ENCODE results near the gene GABRR1.

GABRR1 gene

DNA sequence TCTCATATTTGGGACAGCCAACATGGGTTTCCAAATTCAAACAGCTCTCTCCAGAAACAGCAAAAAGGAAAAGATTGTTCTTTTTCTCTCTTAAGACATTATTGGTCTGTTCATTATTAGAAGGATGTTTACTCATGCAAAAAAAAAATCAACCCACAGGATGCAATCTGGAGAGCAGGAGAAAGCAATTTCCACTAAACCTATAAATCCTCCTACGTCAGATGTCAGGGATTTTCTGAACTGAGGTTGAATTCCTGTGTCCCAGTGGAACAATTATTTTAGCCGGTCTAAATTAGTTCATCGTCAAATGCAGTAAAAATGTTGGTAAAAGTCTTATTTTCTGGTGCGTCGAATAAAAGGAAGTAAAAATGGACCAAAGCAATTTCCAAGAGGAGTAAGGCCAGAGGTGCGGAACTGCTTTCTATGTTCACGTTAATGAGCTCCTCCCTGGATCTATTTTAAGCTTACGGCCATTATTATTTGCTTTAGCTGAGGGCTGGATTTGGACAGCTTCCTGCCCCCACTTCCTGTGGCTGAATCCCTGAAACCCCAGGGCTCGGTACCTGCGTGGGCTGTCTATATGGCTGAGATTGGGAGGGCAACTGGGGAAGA, at the start of gene GABRR1:
TSS of gene GABRR1 (minus strand) at position 60 of the 612 bp plus-strand sequence. CDS start at position 24, 36 bp downstream.
- no peak within 1 kb of the TSS for H3K4me3 ChIP-seq (ENCODE audit: low read depth, low read length)
- no peak for TF ChIP-seq CTCF (IDR thresholded peaks at IDR 0.05; ENCODE audit: borderline replicate concordance, insufficient read depth, low read depth, low read length)

- TF ChIP-seq CTCF (IDR thresholded peaks at IDR 0.05; ENCODE audit: borderline replicate concordance, insufficient read depth, low read depth, low read length), result no peak
- no peak overlapping the region for H3K4me3 ChIP-seq (ENCODE audit: low read depth, low read length)
These were observed 47.1 kb upstream of the GABRR1 start for GRCh38 chr6:89264296-89264695.

GRCh38 chr6:89260832-89261231, 43.7 kb upstream of the GABRR1 start:
- no peak overlapping the region for H3K4me3 ChIP-seq (ENCODE audit: low read depth, low read length)
- no peak for TF ChIP-seq CTCF (IDR thresholded peaks at IDR 0.05; ENCODE audit: borderline replicate concordance, insufficient read depth, low read depth, low read length)

- H3K4me3 ChIP-seq (ENCODE audit: low read depth, low read length), result no peak overlapping the region
- no peak for TF ChIP-seq CTCF (IDR thresholded peaks at IDR 0.05; ENCODE audit: borderline replicate concordance, insufficient read depth, low read depth, low read length)
These were observed 43.2 kb upstream of the GABRR1 start for GRCh38 chr6:89260310-89260709.

GRCh38 chr6:89258912-89259311, 41.8 kb upstream of the GABRR1 start:
- no peak overlapping the region for H3K4me3 ChIP-seq (ENCODE audit: low read depth, low read length)
- no peak for TF ChIP-seq CTCF (IDR thresholded peaks at IDR 0.05; ENCODE audit: borderline replicate concordance, insufficient read depth, low read depth, low read length)

DNA sequence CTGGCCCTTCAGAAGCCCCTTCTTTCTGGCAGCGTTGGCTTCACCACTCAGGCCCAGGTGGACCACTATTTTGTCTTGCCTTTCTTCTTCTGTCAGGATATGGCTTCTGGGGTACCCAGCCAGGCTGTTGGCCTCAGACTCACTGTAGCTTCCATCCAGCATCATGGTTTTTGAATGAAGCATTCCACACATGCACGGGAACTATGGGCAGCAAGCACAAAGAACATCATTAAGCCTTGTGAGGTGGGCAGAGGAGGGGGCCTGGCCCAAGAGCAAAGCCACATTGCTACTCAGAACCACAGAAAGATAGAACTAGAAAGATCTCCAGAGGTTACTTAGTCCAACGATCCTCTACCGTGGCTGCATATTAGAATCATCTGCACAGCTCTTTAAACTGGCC, 40.6 kb upstream of the GABRR1 start:
- no peak for TF ChIP-seq CTCF (IDR thresholded peaks at IDR 0.05; ENCODE audit: borderline replicate concordance, insufficient read depth, low read depth, low read length)
- H3K4me3 ChIP-seq (ENCODE audit: low read depth, low read length), result no peak overlapping the region

- TF ChIP-seq CTCF (IDR thresholded peaks at IDR 0.05; ENCODE audit: borderline replicate concordance, insufficient read depth, low read depth, low read length), result no peak
These were observed 40.2 kb upstream of the GABRR1 start for GRCh38 chr6:89257346-89257745.

More at GRCh38 chr6:89257346-89257745, 40.2 kb upstream of the GABRR1 start:
- no peak overlapping the region for H3K4me3 ChIP-seq (ENCODE audit: low read depth, low read length)

All from GM12875 (cell line).